CD8-positive, alpha-beta memory T cell (primary cell): ENCODE measurements around the gene ATP2B2. TPM values are rescaled to one million over a fixed set of nuclear protein-coding genes. Genes with fewer than 3 reads are reported as not detected.

ENCODE experiments used
- CTCF ChIA-PET: fragments of 350-600 bp; sonication (Branson Sonifier 250); formaldehyde crosslinking; loops from one replicate; lab custom pipeline; 2021; ENCODE audit warnings: antibody characterized with exemption; lab: Charles Lee
- POLR2A ChIA-PET: fragments of 350-600 bp; sonication (Branson Sonifier 250); formaldehyde crosslinking; loops from one replicate; lab custom pipeline; 2021; ENCODE audit warnings: antibody characterized with exemption; lab: Charles Lee
- DNase-seq, 5 donors: peaks; one replicate each; pipeline versions ENCODE4 v3.0.0 to v3.0.0-alpha.2; 2020 to 2022; ENCODE audit warnings: mixed read lengths in 1 of 5
- H3K27ac ChIP-seq: one replicate; pipeline ENCODE4 v1.7.0; 2013; ENCODE audit warnings: low read depth, mild to moderate bottlenecking, low read length, moderate library complexity
- H3K27me3 ChIP-seq: 2 replicates; pipeline ENCODE4 v1.7.0; 2013; ENCODE audit warnings: low read length, mild to moderate bottlenecking; ENCODE audit not compliant: insufficient read depth, poor library complexity, severe bottlenecking
- H3K36me3 ChIP-seq: 2 replicates; pipeline ENCODE4 v1.7.0; 2013; ENCODE audit warnings: mild to moderate bottlenecking, low read length, moderate library complexity; ENCODE audit not compliant: insufficient read depth
- H3K4me1 ChIP-seq: 2 replicates; pipeline ENCODE4 v1.7.0; 2013; ENCODE audit warnings: mild to moderate bottlenecking, low read length, moderate library complexity; ENCODE audit not compliant: insufficient read depth
- H3K4me3 ChIP-seq: 2 replicates; pipeline ENCODE4 v1.7.0; 2013; ENCODE audit warnings: mild to moderate bottlenecking, low read length
- H3K9me3 ChIP-seq: 2 replicates; pipeline ENCODE4 v1.7.0; 2013; ENCODE audit warnings: mild to moderate bottlenecking, low read length
- H3K27ac Mint-ChIP-seq, 8 donors: one replicate each; pipeline ENCODE4 v1.8.0; 2020 to 2021; ENCODE audit warnings: mixed read lengths in 8 of 8, mild to moderate bottlenecking in 6 of 8, inconsistent platforms in 3 of 8, moderate library complexity in 3 of 8
- H3K27me3 Mint-ChIP-seq, 2 donors: one replicate each; pipeline ENCODE4 v1.8.0; 2020 to 2021; ENCODE audit warnings: mixed read lengths in 2 of 2, mild to moderate bottlenecking in 1 of 2, moderate library complexity in 1 of 2
- H3K36me3 Mint-ChIP-seq, 3 donors: one replicate each; pipeline ENCODE4 v1.8.0; 2020 to 2021; ENCODE audit warnings: mixed read lengths in 3 of 3, inconsistent platforms in 1 of 3, mild to moderate bottlenecking in 1 of 3
- H3K4me1 Mint-ChIP-seq, 3 donors: one replicate each; pipeline ENCODE4 v1.8.0; 2020 to 2021; ENCODE audit warnings: mixed read lengths in 3 of 3, inconsistent platforms in 1 of 3, mild to moderate bottlenecking in 1 of 3
- H3K4me3 Mint-ChIP-seq, 7 donors: one replicate each; pipeline ENCODE4 v1.8.0; 2020 to 2021; ENCODE audit warnings: mixed read lengths in 7 of 7, mild to moderate bottlenecking in 6 of 7, moderate library complexity in 4 of 7, inconsistent platforms in 2 of 7
- H3K9me3 Mint-ChIP-seq, 5 donors: one replicate each; pipeline ENCODE4 v1.8.0; 2020 to 2022; ENCODE audit warnings: mixed read lengths in 5 of 5, mild to moderate bottlenecking in 3 of 5, moderate library complexity in 2 of 5, inconsistent platforms in 1 of 5
- polyA plus RNA-seq: library from polyadenylated mRNA; unstranded; fragments of 300-500 nt; fragmentation: Illumina TruSeq; gene quantifications from one replicate; pipeline ENCODE4 v1.2.3, GENCODE V29; 2021
- total RNA-seq, 2 experiments: library from RNA; stranded (reverse); gene quantifications; one replicate each; pipeline ENCODE4 v1.2.3, GENCODE V29; 2021

ATP2B2 gene
- total and polyA plus RNA-seq, 3 experiments from 2014 or later, result not detected

DNA sequence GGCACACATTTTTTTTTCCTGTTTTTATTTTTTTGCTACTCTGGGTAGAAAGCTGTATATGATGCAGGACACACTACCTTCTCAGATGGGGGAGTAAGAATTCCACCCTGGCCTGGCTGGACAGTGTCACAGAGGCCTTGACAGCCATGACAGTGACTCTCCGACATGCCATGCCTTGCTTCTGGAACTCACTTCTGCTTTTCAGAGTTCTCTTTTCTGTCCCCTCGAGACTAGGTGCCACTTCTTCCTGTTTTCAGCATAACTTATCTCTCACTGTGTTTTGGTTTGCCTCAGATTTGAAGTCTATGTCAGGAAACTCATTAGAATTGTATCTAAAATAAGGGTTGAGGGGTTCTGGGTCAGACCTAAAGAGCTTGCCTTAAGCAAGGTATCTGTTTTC is 115.4 kb downstream of the ATP2B2 start:
- CTCF ChIA-PET, result no interaction called here
- no peak for DNase-seq
- Mint-ChIP-seq H3K9me3 (no peaks in the 10 kb centered on the region), H3K27ac (peak overlapping the region in 4 of 8 donors; percentile 6 to 70 (median 48)), H3K4me1 (peaks cover 40 to 57% (median 41%) of the 10 kb centered on the region in 3 donors), H3K4me3 (no peak overlapping the region), H3K27me3 (no peaks in the 10 kb centered on the region), H3K36me3 (no peaks in the 10 kb centered on the region)
- peaks cover 29% of the 10 kb centered on the region for H3K4me1 ChIP-seq
- no peaks in the 10 kb centered on the region for H3K27me3 ChIP-seq
- no peaks in the 10 kb centered on the region for H3K36me3 ChIP-seq
- no peak overlapping the region for H3K4me3 ChIP-seq
- no peak overlapping the region for H3K27ac ChIP-seq
- POLR2A ChIA-PET, result no interaction called here
- H3K9me3 ChIP-seq, result no peaks in the 10 kb centered on the region

GRCh38 chr3:10389339-10389738 is 116.0 kb downstream of the ATP2B2 start:
- H3K4me3 ChIP-seq, result no peak overlapping the region
- no peak overlapping the region for H3K27ac ChIP-seq
- H3K27me3 Mint-ChIP-seq, result no peaks in the 10 kb centered on the region
- no peaks in the 10 kb centered on the region for H3K36me3 ChIP-seq
- ChIA-PET POLR2A (no interaction called here), CTCF (no interaction called here)
- H3K36me3 Mint-ChIP-seq, result no peaks in the 10 kb centered on the region
- H3K27me3 ChIP-seq, result no peaks in the 10 kb centered on the region
- no peak overlapping the region for H3K4me3 Mint-ChIP-seq
- DNase-seq, result no peak
- H3K4me1 ChIP-seq, result peaks cover 22% of the 10 kb centered on the region
- no peaks in the 10 kb centered on the region for H3K9me3 Mint-ChIP-seq
- peak overlapping the region in 4 of 8 donors; percentile 2 to 51 (median 30) for H3K27ac Mint-ChIP-seq
- H3K4me1 Mint-ChIP-seq, result peaks cover 39 to 55% (median 39%) of the 10 kb centered on the region in 3 donors
- no peaks in the 10 kb centered on the region for H3K9me3 ChIP-seq

DNA sequence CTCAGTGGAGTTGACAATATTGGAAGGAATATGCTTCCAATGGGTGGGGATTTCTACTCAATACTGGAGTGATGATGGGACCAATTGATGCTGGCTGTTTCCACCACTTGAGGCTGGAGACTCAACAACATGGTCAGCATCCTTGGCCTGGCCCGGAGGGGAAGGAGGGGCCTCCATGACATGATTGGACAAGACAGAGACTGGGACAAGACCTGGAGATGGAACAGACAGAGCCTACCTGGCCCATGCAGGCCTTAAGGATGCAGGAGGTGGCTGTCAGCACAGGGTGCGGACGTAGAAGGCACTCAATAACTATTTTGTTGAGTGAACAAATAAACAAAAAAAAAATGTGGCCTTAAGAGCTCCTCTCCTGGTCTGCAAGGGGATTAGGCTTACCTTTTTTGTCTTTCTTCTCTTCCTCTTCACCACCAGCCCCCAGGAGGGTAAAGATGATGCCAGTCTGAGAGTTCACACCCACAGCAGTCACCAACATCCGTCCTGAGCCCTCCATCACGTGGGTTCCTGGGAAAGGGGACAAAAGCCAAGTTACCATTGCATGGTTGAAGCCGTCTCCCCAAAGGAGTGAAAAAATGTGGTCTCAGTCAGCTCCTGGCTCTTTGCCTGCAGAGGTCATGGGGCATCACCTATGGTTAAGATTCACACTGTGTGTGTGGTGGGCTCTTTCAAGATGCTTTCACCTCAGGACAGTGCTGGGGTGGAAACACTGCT is 117.3 kb downstream of the ATP2B2 start:
- DNase-seq, result peak in 2 of 5 donors; percentile 17 to 21
- H3K4me3 Mint-ChIP-seq, result peak overlapping the region in 3 of 7 donors; percentile 4 to 40 (median 36)
- POLR2A ChIA-PET, result no interaction called here
- CTCF ChIA-PET, result no interaction called here
- Histone ChIP-seq H3K36me3 (no peaks in the 10 kb centered on the region), H3K4me3 (no peak overlapping the region), H3K27ac (no peak overlapping the region), H3K27me3 (no peaks in the 10 kb centered on the region), H3K4me1 (peaks cover 21% of the 10 kb centered on the region), H3K9me3 (no peaks in the 10 kb centered on the region)
- no peaks in the 10 kb centered on the region for H3K36me3 Mint-ChIP-seq
- peak overlapping the region in 7 of 8 donors; percentile 11 to 74 (median 55) for H3K27ac Mint-ChIP-seq
- peaks cover 35 to 52% (median 39%) of the 10 kb centered on the region in 3 donors for H3K4me1 Mint-ChIP-seq
- H3K27me3 Mint-ChIP-seq, result peaks cover 0 to 6% of the 10 kb centered on the region in 2 donors
- H3K9me3 Mint-ChIP-seq, result no peaks in the 10 kb centered on the region

- no peaks in the 10 kb centered on the region for H3K27me3 ChIP-seq
- H3K4me3 ChIP-seq, result no peak overlapping the region
- ChIA-PET POLR2A (no interaction called here), CTCF (no interaction called here)
- H3K27ac Mint-ChIP-seq, result peak overlapping the region in 1 of 8 donors; percentile 87
- no peaks in the 10 kb centered on the region for H3K36me3 ChIP-seq
- no peaks in the 10 kb centered on the region for H3K36me3 Mint-ChIP-seq
- no peaks in the 10 kb centered on the region for H3K9me3 ChIP-seq
- H3K9me3 Mint-ChIP-seq, result no peaks in the 10 kb centered on the region
- peaks cover 0 to 6% of the 10 kb centered on the region in 2 donors for H3K27me3 Mint-ChIP-seq
- no peak overlapping the region for H3K27ac ChIP-seq
- peaks cover 29 to 43% (median 34%) of the 10 kb centered on the region in 3 donors for H3K4me1 Mint-ChIP-seq
- peaks cover 21% of the 10 kb centered on the region for H3K4me1 ChIP-seq
- H3K4me3 Mint-ChIP-seq, result no peak overlapping the region
- DNase-seq, result peak in 1 of 5 donors; percentile 13
Measured at GRCh38 chr3:10386121-10386520, 119.3 kb downstream of the ATP2B2 start.

GRCh38 chr3:10384541-10385360 is 120.6 kb downstream of the ATP2B2 start:
- peaks cover 10% of the 10 kb centered on the region for H3K4me1 ChIP-seq
- Mint-ChIP-seq H3K4me3 (no peak overlapping the region), H3K27ac (no peak overlapping the region), H3K9me3 (no peaks in the 10 kb centered on the region), H3K27me3 (peaks cover 0 to 7% of the 10 kb centered on the region in 2 donors), H3K4me1 (peaks cover 23 to 29% (median 23%) of the 10 kb centered on the region in 3 donors), H3K36me3 (no peaks in the 10 kb centered on the region)
- no peak overlapping the region for H3K4me3 ChIP-seq
- no peaks in the 10 kb centered on the region for H3K9me3 ChIP-seq
- ChIA-PET CTCF (interaction anchor here (1.6 kb wide), 1 partner anchor 40 kb away, joined by 4 read pairs; no protein-coding TSS in a partner anchor), POLR2A (no interaction called here)
- H3K36me3 ChIP-seq, result no peaks in the 10 kb centered on the region
- no peaks in the 10 kb centered on the region for H3K27me3 ChIP-seq
- H3K27ac ChIP-seq, result no peak overlapping the region
- DNase-seq, result no peak

- POLR2A ChIA-PET, result no interaction called here
- peaks cover 16 to 20% (median 17%) of the 10 kb centered on the region in 3 donors for H3K4me1 Mint-ChIP-seq
- no peaks in the 10 kb centered on the region for H3K9me3 ChIP-seq
- DNase-seq, result no peak
- H3K27me3 Mint-ChIP-seq, result peaks cover 0 to 10% of the 10 kb centered on the region in 2 donors
- H3K4me3 Mint-ChIP-seq, result no peak overlapping the region
- H3K9me3 Mint-ChIP-seq, result no peaks in the 10 kb centered on the region
- CTCF ChIA-PET, result interaction anchor here (1.6 kb wide), 1 partner anchor 39 kb away, joined by 4 read pairs; no protein-coding TSS in a partner anchor
- H3K27ac ChIP-seq, result no peak overlapping the region
- peaks cover 10% of the 10 kb centered on the region for H3K4me1 ChIP-seq
- no peaks in the 10 kb centered on the region for H3K36me3 Mint-ChIP-seq
- no peaks in the 10 kb centered on the region for H3K27me3 ChIP-seq
- H3K4me3 ChIP-seq, result no peak overlapping the region
- H3K27ac Mint-ChIP-seq, result no peak overlapping the region
- no peaks in the 10 kb centered on the region for H3K36me3 ChIP-seq
Measured at GRCh38 chr3:10383850-10384248, 121.5 kb downstream of the ATP2B2 start.

DNA sequence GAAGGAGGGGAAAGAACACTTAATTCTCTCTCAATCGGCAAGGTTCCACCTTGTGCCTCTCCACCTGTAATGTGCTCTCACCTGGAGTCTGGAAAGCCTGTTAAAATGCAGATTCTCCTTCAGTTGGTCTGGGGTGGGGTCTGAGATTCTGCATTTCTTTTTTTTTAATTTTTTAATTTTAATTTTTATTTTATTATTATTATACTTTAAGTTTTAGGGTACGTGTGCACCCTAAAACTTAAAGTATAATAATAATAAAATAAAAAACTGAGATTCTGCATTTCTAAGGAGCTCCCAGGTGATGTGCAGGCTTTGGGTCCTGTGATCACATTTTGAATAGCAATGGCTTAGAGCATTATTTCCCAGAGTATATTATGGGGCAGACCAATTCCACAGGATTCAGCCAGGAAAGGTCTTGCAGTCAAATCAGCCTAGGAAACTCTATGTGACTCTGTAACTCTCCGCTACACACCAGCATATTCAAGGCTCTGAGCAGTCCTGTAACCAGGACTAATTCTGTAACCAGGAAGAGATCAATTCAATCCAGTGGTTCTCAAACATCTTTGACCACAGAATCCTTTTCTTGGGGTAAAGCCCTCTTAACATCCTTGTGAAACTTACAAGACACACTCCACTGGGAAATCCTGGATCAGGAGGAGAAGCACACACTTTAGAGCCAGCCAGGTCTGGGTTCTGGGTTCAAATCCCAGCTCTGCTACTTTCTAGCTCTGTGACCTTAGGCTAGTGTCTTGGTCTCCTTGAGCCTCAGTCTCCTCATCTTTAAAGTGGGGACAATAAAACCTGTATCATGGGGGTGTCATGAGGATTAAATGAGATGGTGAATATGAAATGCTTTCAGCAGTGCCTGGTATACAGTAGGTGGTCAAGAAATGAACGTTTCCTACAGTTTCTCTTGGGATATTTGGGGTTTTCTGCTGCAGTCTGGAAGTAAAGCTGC is 122.2 kb downstream of the ATP2B2 start:
- no peak overlapping the region for H3K27ac ChIP-seq
- H3K4me1 ChIP-seq, result peaks cover 7% of the 10 kb centered on the region
- CTCF ChIA-PET, result interaction anchor here (1.6 kb wide), 1 partner anchor 39 kb away, joined by 4 read pairs; no protein-coding TSS in a partner anchor
- H3K4me3 ChIP-seq, result no peak overlapping the region
- H3K27me3 ChIP-seq, result no peaks in the 10 kb centered on the region
- H3K27me3 Mint-ChIP-seq, result peaks cover 0 to 10% of the 10 kb centered on the region in 2 donors
- DNase-seq, result no peak
- H3K4me3 Mint-ChIP-seq, result no peak overlapping the region
- H3K36me3 ChIP-seq, result no peaks in the 10 kb centered on the region
- H3K9me3 Mint-ChIP-seq, result no peaks in the 10 kb centered on the region
- peaks cover 9 to 13% (median 10%) of the 10 kb centered on the region in 3 donors for H3K4me1 Mint-ChIP-seq
- no peaks in the 10 kb centered on the region for H3K9me3 ChIP-seq
- no peak overlapping the region for H3K27ac Mint-ChIP-seq
- no peaks in the 10 kb centered on the region for H3K36me3 Mint-ChIP-seq
- POLR2A ChIA-PET, result no interaction called here
